Stomach smooth muscle (tissue), 2 donors: ENCODE results near the gene WDR37.

Experiments
- H3K27ac ChIP-seq: one replicate; pipeline ENCODE4 v1.7.0; 2013; ENCODE audit warnings: mild to moderate bottlenecking, low read length, inconsistent platforms
- H3K27me3 ChIP-seq, 2 donors: one replicate each; pipeline ENCODE4 v1.7.0; 2013; ENCODE audit warnings: low read length in 2 of 2; ENCODE audit not compliant: insufficient read depth in 2 of 2, control insufficient read depth in 1 of 2
- H3K36me3 ChIP-seq, 2 donors: one replicate each; pipeline ENCODE4 v1.7.0; 2013; ENCODE audit warnings: low read length in 2 of 2; ENCODE audit not compliant: control insufficient read depth in 2 of 2, insufficient read depth in 2 of 2
- H3K4me1 ChIP-seq: one replicate; pipeline ENCODE4 v1.7.0; 2013; ENCODE audit warnings: low read length; ENCODE audit not compliant: control insufficient read depth, insufficient read depth
- H3K4me3 ChIP-seq, 2 donors: one replicate each; pipeline ENCODE4 v1.7.0; 2013; ENCODE audit warnings: low read length in 2 of 2
- H3K9ac ChIP-seq, 2 donors: one replicate each; pipeline ENCODE4 v1.7.0; 2013; ENCODE audit warnings: low read length in 2 of 2, mild to moderate bottlenecking in 1 of 2
- H3K9me3 ChIP-seq, 2 donors: one replicate each; pipeline ENCODE4 v1.7.0; 2013; ENCODE audit warnings: low read length in 2 of 2; ENCODE audit not compliant: control insufficient read depth in 2 of 2
- donor health status: healthy.
- donor health status: Pancreatic carcinoma.

WDR37 gene

DNA sequence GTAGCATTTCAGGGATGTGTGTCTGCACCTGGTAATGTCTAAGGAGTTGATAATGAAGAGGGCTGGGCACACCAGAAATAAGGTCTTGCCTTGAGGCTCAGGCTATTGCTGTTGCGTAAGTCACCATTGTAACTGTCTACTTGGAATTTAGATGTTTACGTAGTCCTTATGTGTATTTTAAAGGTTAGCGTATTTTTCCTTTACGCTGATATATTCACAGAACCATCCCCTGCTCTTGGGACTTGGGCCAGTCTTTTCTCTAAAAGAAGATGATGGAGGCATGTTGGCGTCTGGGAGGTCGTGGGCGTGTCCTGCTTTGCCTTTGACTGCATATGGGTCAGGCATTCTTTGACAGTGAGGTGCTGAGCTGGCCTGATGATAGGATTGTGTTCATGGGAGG is 14.7 kb downstream of the WDR37 start:
- no peaks in the 10 kb centered on the region for H3K27me3 ChIP-seq
- no peak overlapping the region for H3K27ac ChIP-seq
- no peak overlapping the region for H3K9ac ChIP-seq

DNA sequence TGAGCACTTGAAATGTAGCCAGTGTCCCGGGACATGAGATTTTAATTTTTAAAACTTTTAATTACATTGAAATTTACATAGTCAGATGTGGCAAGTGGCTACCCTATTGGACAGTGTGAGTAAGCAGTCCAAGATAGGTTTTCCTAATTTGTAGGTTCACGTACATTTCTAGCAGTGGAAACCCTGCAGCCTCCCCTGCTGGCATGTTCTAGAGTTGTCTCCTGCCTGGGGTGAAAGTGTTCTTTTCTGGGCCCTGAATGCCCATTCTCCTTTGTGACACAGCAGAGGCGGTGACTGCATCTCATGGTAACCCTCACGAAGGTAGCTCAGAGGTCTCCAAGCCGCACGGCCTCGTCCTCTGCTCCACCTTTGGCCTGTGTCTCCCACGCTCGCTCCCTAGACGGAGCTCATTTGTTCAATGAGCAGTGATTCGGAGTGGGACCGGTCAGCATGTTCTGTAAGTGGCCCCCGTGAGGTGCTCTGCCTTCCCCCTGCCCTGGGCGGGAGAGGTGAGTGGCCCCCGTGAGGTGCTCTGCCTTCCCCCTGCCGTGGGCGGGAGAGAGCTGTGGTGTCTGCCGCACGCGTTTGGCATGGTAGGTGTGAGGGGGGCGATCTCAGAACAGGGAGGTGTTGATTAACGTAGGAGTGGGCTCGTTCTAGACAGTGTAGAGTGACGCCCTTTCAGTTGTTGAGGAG is 18.0 kb downstream of the WDR37 start:
- Histone ChIP-seq H3K9ac (no peak overlapping the region), H3K36me3 (peaks cover 0 to 13% of the 10 kb centered on the region in 2 donors), H3K27ac (no peak overlapping the region), H3K27me3 (no peaks in the 10 kb centered on the region), H3K9me3 (no peaks in the 10 kb centered on the region), H3K4me1 (no peaks in the 10 kb centered on the region), H3K4me3 (no peak overlapping the region)

More for the DNA sequence above, 14.7 kb downstream of the WDR37 start:
- Histone ChIP-seq H3K4me1 (no peaks in the 10 kb centered on the region), H3K4me3 (no peak overlapping the region), H3K36me3 (peaks cover 0 to 13% of the 10 kb centered on the region in 2 donors), H3K9me3 (no peaks in the 10 kb centered on the region)

DNA sequence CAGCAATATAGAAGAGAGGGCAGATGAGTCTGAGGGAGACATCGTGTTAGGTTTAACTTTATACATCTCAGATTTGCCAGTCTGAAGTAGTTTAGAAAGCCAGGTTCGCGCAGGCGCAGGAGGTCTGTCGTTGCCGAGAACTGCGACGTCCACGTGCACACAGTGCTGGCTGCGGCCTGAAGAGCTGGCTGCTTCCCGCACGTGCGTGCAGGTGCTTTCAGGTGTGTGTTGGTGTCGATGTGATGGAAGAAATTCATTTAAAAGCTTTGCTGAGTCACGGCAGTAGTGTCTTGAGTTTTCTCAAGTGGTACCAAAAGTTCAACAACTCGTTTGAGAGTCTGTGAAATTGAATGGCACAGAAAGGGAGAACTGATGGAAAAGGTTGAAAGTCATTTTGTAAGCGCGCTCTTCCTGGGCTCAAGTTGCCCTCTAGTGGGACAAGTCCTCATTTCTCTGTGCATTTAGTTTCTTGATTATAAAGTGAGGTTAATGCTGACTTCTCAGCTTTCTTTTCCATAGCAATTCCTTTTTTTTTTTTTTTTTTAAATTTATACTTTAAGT is 18.6 kb downstream of the WDR37 start:
- Histone ChIP-seq H3K4me3 (no peak overlapping the region), H3K27me3 (no peaks in the 10 kb centered on the region), H3K27ac (no peak overlapping the region), H3K9ac (no peak overlapping the region), H3K4me1 (no peaks in the 10 kb centered on the region), H3K9me3 (no peaks in the 10 kb centered on the region), H3K36me3 (peaks cover under 1 to 15% of the 10 kb centered on the region in 2 donors)

DNA sequence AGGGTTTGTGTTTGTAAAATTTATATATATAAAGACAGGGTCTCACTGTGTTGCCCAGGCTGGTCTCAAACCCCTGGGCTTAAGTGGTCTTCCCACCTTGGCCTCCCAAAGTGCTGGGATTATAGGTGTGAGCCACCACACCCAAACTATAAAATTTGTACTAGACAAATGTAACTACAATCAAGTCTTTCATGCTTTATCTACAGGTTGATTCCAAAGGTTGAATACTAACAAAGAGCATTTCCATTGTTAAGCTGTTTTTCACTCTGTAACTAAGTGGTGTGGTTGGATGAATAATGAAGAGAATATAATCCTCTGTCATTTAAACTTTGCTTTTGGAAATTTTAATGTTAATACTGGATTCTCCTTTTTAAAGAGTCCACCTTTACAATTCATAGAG is 22.5 kb downstream of the WDR37 start:
- no peak overlapping the region for H3K9ac ChIP-seq
- no peaks in the 10 kb centered on the region for H3K9me3 ChIP-seq
- no peaks in the 10 kb centered on the region for H3K4me1 ChIP-seq
- no peak overlapping the region for H3K27ac ChIP-seq
- H3K27me3 ChIP-seq, result no peaks in the 10 kb centered on the region
- H3K36me3 ChIP-seq, result peaks cover 18 to 22% of the 10 kb centered on the region in 2 donors
- no peak overlapping the region for H3K4me3 ChIP-seq

DNA sequence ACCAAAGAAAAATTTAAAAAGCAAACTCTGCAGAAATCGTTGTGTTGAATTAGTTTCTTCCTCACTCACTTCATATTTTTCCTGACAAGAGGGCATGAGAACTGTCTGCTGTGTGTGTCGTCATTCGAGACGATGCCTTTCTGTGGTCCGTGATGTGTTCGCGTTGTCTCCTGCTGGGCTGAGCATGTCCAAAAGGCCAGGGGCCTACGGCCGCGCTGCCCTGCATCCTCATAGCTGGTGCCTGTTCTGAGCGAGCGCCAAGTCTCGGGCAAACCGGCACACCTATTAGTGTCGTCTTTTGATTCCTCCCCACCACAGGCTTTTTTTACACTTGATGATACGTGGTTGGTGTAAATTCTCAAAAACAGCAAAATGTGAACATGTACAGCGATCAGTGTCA is 27.4 kb downstream of the WDR37 start:
- no peaks in the 10 kb centered on the region for H3K27me3 ChIP-seq
- no peak overlapping the region for H3K4me3 ChIP-seq
- H3K4me1 ChIP-seq, result peaks cover 2% of the 10 kb centered on the region
- peaks cover 48 to 60% of the 10 kb centered on the region in 2 donors for H3K36me3 ChIP-seq
- H3K9ac ChIP-seq, result no peak overlapping the region
- no peaks in the 10 kb centered on the region for H3K9me3 ChIP-seq
- no peak overlapping the region for H3K27ac ChIP-seq

DNA sequence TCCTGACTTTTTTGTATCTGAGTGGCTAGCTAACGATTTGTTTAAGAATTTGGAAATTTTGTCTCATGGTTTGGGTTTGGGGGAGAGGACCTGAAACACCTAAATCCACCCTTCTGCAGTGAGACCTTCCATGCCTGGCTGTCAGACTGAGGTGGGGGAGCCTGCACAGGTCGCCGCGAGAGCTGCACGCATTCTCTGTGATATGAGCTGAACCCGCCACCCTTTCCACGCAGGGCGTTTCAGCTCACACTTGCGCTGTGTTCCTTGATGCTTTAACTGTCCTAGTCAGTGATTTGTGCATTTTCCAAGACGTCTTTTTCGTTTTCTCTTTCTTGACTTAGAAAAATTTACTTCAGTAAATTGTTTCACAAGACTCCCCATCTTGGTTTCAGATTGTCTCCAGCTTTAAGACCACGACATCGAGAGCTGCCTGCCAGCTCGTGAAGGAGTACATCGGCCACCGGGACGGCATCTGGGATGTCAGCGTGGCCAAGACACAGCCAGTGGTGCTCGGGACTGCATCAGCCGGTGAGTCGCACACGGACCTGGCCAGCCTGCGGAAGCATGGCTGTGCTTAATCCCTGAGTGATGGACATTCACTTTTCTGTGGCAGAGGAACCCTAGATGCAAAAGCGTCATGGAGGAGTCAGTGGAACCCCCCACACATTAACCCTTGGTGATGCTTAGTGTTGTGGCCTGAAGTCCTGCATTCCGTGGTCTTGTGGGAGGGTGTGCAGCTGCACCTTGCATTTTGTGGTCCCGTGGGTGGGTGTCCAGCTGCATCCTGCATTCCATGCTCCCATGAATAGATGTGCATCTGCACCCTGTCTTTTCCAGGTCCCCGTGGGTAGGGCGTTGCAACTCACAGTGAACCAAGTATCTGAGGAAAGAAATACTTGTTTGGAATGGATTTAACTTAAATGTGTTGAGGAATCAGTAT is 28.1 kb downstream of the WDR37 start:
- Histone ChIP-seq H3K27ac (no peak overlapping the region), H3K36me3 (peaks cover 54 to 62% of the 10 kb centered on the region in 2 donors), H3K4me1 (peaks cover 2% of the 10 kb centered on the region), H3K4me3 (no peak overlapping the region), H3K9ac (no peak overlapping the region), H3K9me3 (no peaks in the 10 kb centered on the region), H3K27me3 (no peaks in the 10 kb centered on the region)

DNA sequence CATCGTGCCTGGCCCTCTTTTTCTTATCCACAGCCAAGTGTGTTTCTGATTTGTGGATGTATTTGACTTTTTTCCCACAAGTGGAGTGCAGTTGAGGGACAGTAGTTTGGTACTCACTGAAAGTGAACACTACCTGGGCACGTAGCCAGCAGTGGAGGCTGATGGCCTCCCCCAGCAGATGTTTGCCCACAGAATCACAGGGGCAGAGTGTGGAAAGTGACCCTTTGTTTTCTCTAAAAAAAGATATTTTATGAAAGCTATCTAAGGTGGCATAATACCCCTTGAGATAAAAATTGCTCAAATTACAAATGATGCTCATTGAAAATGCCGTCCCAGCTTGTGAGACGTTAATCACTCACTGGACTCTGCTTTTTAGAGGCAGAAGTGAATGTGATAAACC is 29.1 kb downstream of the WDR37 start:
- peaks cover 52 to 61% of the 10 kb centered on the region in 2 donors for H3K36me3 ChIP-seq
- H3K27ac ChIP-seq, result no peak overlapping the region
- H3K9me3 ChIP-seq, result no peaks in the 10 kb centered on the region
- no peak overlapping the region for H3K4me3 ChIP-seq
- H3K27me3 ChIP-seq, result no peaks in the 10 kb centered on the region
- H3K9ac ChIP-seq, result no peak overlapping the region
- H3K4me1 ChIP-seq, result peaks cover 2% of the 10 kb centered on the region

DNA sequence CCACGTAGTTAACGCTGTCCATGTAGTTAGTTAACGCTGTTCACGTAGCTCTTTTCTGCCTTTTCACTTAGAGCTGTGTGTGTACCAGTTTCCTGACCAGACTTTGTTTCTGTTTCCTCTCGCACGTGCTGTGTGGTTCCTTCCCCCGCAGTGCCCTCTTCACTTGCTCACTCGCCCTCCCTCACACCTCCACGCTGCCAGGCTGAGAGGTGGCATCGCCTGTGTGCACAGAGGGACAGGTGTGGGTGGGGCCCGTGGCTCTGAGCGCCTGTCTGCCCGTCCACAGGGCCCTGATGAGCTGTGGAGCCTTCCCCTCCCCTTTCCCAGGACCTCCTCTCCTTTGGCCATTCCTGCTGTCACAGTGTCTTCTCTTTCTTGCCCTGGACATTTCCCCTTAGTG is 30.6 kb downstream of the WDR37 start:
- H3K27ac ChIP-seq, result no peak overlapping the region
- peaks cover 2% of the 10 kb centered on the region for H3K4me1 ChIP-seq
- no peaks in the 10 kb centered on the region for H3K27me3 ChIP-seq
- no peak overlapping the region for H3K9ac ChIP-seq
- no peaks in the 10 kb centered on the region for H3K9me3 ChIP-seq
- no peak overlapping the region for H3K4me3 ChIP-seq
- H3K36me3 ChIP-seq, result peaks cover 57 to 63% of the 10 kb centered on the region in 2 donors

DNA sequence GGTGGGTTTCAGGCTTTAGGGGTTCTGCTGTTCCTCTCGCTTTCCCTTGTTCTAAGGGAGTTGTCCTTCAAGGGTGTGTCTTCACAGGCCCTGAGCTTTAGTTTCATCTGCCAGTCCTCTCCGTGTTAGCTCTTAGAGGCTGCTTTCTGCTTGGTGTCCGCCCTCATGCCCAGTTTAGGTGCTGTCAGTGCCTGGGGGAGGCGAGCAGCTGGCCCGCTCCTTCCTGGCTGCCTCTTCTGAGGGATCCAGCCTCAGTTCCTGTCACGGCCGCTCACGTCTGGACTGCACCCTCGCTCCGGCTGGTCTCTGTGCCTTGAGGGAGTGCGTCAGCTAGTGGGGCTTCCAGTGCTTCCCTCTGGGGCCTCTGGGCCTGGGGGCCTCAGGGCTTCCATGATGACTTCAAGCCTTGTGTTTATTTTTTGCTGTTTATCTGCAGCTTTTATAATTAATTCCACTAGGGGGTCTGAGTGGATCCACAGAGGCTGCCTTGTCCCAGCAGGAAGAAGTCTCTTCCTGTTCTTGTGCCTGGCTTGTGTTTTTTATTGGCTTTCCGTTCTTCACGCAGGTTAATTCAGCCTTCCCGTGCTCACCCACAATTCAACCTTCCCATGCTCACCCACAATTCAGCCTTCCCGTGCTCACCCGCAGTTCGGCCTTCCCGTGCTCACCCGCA is 33.0 kb downstream of the WDR37 start:
- H3K4me1 ChIP-seq, result peaks cover 2% of the 10 kb centered on the region
- H3K9me3 ChIP-seq, result no peaks in the 10 kb centered on the region
- H3K27me3 ChIP-seq, result no peaks in the 10 kb centered on the region
- H3K27ac ChIP-seq, result no peak overlapping the region
- H3K36me3 ChIP-seq, result peaks cover 57 to 59% of the 10 kb centered on the region in 2 donors
- H3K9ac ChIP-seq, result no peak overlapping the region
- H3K4me3 ChIP-seq, result no peak overlapping the region

DNA sequence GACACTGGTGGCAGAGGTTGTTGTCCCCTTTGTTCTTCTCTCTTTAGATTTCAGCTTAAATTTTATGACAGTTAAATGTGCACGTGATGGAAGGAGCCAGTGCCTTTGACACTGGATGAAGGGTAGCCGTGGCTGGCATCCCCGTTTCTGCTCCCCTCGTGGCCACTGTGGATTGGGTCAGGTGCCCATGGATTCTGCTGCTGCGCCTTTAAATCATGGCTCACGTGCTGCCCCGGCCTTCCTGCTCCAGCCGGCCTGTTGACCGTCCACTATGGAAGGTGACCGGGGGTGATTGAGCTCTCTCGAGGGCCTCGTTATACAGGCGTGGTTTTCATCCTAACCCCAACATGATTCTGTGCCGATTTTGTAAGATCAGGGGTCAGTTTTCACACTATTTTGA is 34.5 kb downstream of the WDR37 start:
- H3K27me3 ChIP-seq, result no peaks in the 10 kb centered on the region
- H3K27ac ChIP-seq, result no peak overlapping the region
- peaks cover 52 to 63% of the 10 kb centered on the region in 2 donors for H3K36me3 ChIP-seq
- no peak overlapping the region for H3K4me3 ChIP-seq
- no peaks in the 10 kb centered on the region for H3K9me3 ChIP-seq
- no peak overlapping the region for H3K9ac ChIP-seq
- peaks cover 2% of the 10 kb centered on the region for H3K4me1 ChIP-seq
